HL-60 (cell line): Measurements from ENCODE around the gene SUGP2.
A peak's percentile ranks its signal among the peaks of the same experiment; 100 is the strongest.

Experiments used
- DNase-seq, 2 experiments: peaks; one replicate each; pipeline ENCODE4 v3.0.0-alpha.2; 2010 to 2020; ENCODE audit warnings: low read depth in 1 of 2, low spot score in 1 of 2
- H3K27ac ChIP-seq: fragments of 250-450 bp; sonication (Bioruptor Pico); replicated peaks from 2 replicates; pipeline ENCODE4 v1.5.1; 2020; ENCODE audit warnings: mild to moderate bottlenecking, moderate library complexity
- H3K27me3 ChIP-seq: fragments of 250-450 bp; sonication (Bioruptor Pico); 2 replicates; pipeline ENCODE4 v1.5.1; 2021; ENCODE audit warnings: mild to moderate bottlenecking, moderate library complexity; ENCODE audit not compliant: insufficient read depth, poor library complexity, severe bottlenecking
- H3K4me3 ChIP-seq: replicated peaks from 2 replicates; pipeline ENCODE4 v1.5.1; 2011; ENCODE audit warnings: mild to moderate bottlenecking, control low read depth, low read length; ENCODE audit not compliant: insufficient read depth
- GABPA ChIP-seq: IDR thresholded peaks from 2 replicates; pipeline ENCODE4 v1.6.1; 2012; ENCODE audit warnings: low read depth
- POLR2AphosphoS5 ChIP-seq: IDR thresholded peaks from 2 replicates; pipeline ENCODE4 v1.6.1; 2012; ENCODE audit warnings: low read depth
- SPI1 ChIP-seq: IDR thresholded peaks from 2 replicates; pipeline ENCODE4 v1.6.1; 2012; ENCODE audit warnings: low read depth, mild to moderate bottlenecking, borderline replicate concordance
- TF ChIP-seq, protein P1 (sequence below): IDR thresholded peaks from one replicate; pipeline ENCODE4 v1.5.1; 2011; ENCODE audit warnings: low read length, control low read depth, inconsistent platforms; ENCODE audit not compliant: insufficient read depth
- TF ChIP-seq, protein P2 (sequence below): IDR thresholded peaks from 2 replicates; pipeline ENCODE4 v1.6.1; 2012; ENCODE audit warnings: low read depth; ENCODE audit not compliant: insufficient replicate concordance

SUGP2 gene

GRCh38 chr19:19078801-19079200 is 45.5 kb upstream of the SUGP2 start:
- TF ChIP-seq, protein P1, sequence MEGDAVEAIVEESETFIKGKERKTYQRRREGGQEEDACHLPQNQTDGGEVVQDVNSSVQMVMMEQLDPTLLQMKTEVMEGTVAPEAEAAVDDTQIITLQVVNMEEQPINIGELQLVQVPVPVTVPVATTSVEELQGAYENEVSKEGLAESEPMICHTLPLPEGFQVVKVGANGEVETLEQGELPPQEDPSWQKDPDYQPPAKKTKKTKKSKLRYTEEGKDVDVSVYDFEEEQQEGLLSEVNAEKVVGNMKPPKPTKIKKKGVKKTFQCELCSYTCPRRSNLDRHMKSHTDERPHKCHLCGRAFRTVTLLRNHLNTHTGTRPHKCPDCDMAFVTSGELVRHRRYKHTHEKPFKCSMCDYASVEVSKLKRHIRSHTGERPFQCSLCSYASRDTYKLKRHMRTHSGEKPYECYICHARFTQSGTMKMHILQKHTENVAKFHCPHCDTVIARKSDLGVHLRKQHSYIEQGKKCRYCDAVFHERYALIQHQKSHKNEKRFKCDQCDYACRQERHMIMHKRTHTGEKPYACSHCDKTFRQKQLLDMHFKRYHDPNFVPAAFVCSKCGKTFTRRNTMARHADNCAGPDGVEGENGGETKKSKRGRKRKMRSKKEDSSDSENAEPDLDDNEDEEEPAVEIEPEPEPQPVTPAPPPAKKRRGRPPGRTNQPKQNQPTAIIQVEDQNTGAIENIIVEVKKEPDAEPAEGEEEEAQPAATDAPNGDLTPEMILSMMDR: no peak
- TF ChIP-seq POLR2AphosphoS5 (no peak), SPI1 (no peak), GABPA (no peak)
- TF ChIP-seq, protein P2, sequence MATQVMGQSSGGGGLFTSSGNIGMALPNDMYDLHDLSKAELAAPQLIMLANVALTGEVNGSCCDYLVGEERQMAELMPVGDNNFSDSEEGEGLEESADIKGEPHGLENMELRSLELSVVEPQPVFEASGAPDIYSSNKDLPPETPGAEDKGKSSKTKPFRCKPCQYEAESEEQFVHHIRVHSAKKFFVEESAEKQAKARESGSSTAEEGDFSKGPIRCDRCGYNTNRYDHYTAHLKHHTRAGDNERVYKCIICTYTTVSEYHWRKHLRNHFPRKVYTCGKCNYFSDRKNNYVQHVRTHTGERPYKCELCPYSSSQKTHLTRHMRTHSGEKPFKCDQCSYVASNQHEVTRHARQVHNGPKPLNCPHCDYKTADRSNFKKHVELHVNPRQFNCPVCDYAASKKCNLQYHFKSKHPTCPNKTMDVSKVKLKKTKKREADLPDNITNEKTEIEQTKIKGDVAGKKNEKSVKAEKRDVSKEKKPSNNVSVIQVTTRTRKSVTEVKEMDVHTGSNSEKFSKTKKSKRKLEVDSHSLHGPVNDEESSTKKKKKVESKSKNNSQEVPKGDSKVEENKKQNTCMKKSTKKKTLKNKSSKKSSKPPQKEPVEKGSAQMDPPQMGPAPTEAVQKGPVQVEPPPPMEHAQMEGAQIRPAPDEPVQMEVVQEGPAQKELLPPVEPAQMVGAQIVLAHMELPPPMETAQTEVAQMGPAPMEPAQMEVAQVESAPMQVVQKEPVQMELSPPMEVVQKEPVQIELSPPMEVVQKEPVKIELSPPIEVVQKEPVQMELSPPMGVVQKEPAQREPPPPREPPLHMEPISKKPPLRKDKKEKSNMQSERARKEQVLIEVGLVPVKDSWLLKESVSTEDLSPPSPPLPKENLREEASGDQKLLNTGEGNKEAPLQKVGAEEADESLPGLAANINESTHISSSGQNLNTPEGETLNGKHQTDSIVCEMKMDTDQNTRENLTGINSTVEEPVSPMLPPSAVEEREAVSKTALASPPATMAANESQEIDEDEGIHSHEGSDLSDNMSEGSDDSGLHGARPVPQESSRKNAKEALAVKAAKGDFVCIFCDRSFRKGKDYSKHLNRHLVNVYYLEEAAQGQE: no peak
- H3K27me3 ChIP-seq: no peaks in the 10 kb centered on the region
- DNase-seq: no peak
- H3K4me3 ChIP-seq: no peak overlapping the region
- H3K27ac ChIP-seq: no peak overlapping the region

DNA sequence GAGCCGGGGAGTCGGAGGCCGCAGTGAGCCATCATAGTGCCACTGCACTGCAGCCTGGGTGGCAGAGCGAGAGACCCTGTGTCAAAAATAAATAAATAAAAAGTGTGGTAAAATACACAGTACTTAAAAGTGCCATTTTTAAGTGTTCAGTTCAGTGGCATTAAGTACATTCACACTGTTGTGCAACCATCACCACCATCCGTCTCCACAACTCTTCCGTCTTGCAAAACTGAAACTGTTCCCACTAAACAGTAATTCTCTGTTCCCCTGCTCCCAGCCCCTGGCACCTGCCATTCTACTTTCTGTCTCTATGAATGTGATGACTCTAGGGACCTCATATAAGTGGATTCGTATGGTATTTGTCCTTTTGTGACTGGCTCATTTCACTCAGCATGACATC is 43.8 kb upstream of the SUGP2 start:
- H3K4me3 ChIP-seq: no peak overlapping the region
- H3K27me3 ChIP-seq: no peaks in the 10 kb centered on the region
- peak overlapping the region; percentile 44 for H3K27ac ChIP-seq
- DNase-seq: peak; percentile 46 to 67
- TF ChIP-seq, protein P2: no peak
- TF ChIP-seq, protein P1: no peak
- TF ChIP-seq SPI1: no peak
- no peak for TF ChIP-seq POLR2AphosphoS5
- TF ChIP-seq GABPA: no peak

- DNase-seq: no peak
- Histone ChIP-seq H3K27me3 (no peaks in the 10 kb centered on the region), H3K4me3 (no peak overlapping the region), H3K27ac (peak overlapping the region; percentile 44; the same call in 1 of the 2 replicates)
- TF ChIP-seq GABPA: no peak
- no peak for TF ChIP-seq SPI1
- TF ChIP-seq POLR2AphosphoS5: no peak
- TF ChIP-seq, protein P2: no peak
- TF ChIP-seq, protein P1: no peak
Observed at GRCh38 chr19:19076476-19076875, 43.2 kb upstream of the SUGP2 start.
